Urothelium cell line (cell line): ENCODE measurements around the gene TRERF1.

ENCODE experiments used
- DNase-seq: peaks from one replicate; pipeline ENCODE4 v3.0.0; 2011; ENCODE audit warnings: low spot score, mixed read lengths
- FAIRE-seq: peaks from 2 replicates; lab custom pipeline; 2011; peaks lifted over from hg19 to GRCh38; lab: Jason Lieb, UNC

The TRERF1 gene

DNA sequence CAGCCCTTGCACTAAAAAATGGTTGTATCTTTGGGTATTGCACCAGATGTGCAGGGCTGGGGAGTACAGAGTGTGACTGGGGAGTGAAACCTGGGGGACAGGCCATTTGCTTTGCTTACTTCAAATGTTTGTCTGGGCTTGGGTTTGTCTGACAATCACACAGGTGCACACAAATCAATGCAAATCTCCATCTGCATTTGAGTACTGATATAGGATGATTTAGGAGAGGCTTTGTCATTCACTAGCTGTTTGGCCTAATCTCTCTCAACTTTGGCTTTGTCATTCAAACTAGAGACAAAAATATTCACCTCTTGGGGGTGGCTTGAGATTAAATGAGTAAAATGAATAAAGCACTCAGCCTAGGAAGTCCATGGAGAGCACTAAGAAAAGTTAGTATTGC, 274.7 kb downstream of the TRERF1 start:
- DNase-seq (no peak), FAIRE-seq (no peak)

DNA sequence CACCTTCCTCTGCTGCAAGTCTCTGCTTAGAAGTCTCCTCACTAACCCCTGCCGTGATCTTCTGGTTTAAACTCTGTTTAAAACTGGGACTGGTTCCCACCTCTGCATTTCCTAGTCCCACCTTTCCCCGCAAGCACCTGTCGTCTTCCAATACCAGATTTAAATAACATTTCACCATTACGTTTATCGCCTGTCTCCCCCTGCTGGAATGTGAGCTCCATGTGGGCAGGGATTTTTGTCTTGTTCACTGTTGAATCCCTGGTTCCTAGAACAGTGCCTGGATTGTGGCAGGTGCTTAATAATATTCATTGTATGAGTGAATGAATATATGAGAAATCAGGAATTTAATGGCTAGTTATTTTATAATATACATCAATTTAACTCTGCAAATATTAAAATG, 275.9 kb downstream of the TRERF1 start:
- FAIRE-seq (no peak), DNase-seq (no peak)
